NCI-H2227 treated with DMSO at 0.1 percent for 48 hours (cell line): ENCODE measurements around the gene GATAD2B.

ENCODE experiments used
- DNase-seq: peaks from one replicate; lab custom pipeline; 2025; lab: John Stamatoyannopoulos, UW

Gene GATAD2B

DNA sequence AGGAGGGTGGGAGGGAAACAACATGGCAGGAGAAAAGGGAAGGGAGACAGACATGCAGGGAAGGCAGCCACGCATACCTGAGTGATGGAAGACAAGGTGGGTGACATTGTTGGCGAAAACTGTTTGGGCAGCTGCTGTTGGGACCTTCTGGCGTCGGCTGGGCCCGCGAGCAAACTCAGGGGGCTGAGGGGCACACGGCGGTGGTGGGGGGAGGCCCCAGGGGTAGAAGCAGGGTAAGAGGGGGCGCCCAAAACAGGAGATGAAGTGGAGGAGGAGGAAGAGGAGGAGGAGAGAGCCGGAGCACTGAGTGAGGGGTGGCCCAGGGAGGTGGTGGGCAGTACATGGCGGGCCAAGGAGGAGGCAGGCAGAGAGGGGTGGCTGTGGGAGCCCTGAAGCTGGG is 28.4 kb upstream of the GATAD2B start:
- no peak for DNase-seq

DNA sequence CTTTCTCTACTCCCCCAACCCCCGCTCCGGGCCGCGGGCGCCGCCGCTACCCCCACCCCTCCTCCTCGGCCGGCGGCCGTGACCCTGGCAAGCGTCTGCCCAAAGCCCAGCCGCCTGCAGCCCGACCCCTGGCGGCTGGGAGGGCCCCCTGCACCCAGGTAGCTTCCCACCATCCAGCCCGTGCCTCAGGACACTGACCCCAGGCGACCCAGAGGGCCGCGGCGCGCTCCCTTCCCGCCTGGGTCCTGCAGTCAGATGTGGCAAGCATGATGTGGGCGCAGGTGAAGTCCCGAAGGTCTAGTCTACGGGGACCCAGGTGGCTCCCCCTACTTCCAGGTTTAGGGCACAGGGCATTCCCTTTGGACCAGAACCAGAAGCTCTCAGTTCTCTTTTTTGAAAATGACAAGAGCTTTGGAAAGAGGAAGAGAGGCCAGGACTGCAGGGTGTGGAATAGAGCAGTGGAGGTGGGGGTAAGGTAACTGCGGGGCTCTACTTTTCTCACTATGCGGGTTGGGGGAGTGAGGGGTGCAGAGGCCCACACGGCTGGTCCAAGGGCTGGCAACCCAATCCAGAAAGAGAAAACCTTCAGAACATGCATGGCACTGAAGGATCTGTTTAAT is 24.0 kb upstream of the GATAD2B start, which contains the start of gene DENND4B:
Gene DENND4B, minus strand, starts transcription at position 97 of the 620 bp plus-strand sequence. CDS start 2,344 bp downstream, outside the sequence.
- peak; percentile 74 for DNase-seq

DNA sequence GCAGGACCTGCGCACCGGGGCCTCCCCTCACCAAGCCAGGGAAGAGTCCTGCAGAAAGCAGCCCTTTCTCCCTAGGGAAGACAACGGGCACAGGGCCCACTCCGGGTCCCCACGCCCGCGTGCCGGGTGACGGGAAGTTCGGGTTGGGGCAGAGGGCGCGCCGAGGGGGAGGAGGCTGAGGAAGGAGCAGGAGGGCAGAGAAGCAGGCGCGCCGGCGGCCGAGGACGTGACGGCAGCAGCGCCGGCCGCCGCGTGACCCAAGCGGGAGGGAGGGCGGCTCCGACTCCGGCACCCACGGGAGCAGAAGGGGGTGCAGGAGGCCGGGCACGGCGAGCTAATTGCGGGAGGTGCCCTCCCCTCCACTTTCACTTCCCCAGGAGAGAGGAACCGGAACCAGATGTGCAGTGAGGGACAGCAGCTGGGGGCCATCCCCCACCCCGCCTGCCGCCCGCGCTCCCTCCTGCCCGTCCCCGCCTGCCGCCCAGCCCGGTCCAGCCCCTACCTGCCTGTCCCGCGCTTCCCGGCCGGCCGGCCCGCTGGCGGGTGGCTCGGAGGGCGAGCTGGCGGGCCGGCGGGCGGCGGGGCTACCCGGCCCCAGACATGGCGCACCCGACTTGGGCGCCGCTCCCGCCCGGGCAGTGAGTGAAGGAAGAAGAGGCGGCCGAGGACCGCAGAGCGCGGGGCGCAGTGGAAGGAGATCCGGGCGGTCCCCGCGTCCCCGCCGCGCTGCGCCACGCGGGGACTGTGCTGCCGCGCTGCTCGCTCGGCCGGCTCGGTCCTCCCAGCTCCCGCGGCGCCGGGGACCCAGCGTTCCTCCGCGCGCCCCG is 23.2 kb upstream of the GATAD2B start:
- peak; percentile 22 for DNase-seq

DNA sequence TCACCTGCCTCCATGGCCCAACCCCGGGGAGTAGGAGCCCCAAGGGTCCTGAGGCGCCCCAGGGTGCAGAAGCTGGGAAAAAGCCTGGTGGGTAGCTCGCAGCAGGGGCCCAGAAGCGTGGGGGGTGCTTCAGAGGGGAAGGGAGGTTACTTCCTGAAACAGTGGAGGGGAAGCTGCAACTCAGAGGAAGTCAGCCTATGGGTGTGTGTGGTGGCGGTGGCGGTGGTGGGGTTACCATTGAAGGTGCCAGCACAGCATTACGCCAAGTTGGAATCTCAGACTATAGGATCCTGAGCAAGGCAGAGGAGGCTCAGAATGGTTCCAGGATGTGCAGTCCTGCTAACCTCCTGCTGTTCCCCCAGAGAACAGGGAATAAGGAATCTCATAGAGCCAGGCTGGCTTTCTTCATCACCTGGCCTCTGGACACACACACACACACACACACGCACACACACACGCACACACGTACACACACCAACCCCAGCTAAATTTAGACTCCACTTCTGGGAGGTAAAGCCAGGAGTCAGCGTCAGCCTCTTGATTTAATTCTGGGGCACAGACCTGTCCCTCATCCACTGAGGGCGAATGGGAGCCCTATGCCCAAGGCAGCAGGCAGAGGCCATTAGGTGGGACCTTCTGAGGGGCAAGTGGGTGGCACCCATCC is 22.5 kb upstream of the GATAD2B start:
- DNase-seq, result peak; percentile 27

DNA sequence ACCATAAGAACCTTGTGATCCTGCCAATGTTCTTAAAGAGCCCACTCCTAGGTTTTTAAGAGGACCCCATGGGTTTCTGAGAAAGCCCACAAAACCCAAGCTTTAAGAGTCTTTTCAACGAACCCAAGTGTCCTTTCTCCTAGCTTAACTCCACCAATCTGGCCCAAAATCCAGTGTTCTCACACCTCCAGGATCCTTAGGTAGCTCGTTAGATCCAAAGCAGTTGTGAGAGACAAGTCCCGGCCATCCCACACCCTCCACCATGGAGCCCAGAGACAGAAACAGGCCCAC is 22.0 kb upstream of the GATAD2B start:
- DNase-seq, result no peak

DNA sequence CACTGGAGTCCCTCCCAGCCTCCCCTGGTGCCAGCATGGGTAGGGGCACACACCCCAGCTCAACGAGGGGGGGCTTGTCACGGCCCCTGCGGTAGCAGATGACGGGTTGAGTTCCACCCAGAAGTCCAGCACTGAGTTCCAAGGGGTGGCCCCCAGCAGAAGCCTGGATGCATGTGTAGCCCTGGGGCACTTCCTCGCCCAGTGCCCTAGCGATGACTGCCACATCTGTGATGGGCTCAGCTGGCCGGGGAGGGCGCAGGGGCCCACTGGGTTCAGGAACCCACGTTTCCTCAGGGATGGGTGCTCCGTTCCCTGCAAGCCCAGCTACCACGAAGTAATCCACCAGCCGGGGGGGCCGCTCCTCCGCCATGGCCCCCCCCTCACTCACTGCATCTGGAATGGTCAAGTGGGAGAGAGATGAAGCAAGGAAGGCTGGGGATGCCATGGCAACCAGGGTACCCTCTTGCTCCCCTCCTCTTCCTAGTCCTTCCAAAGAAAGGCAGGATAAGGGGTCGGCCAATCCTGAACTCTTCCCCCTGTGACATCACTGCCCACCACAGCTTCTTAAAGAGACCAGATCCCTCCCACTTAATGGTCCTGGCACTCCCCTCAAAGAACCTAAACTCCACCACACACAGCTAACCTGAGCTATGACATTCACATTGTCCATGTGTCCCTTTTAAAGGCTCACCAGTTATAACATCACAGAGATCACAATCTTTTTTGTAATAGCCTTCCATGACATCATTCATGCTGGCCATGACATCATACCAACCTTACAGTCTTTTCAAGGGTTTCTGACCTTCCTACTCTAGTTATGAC is 21.4 kb upstream of the GATAD2B start:
- DNase-seq, result no peak

DNA sequence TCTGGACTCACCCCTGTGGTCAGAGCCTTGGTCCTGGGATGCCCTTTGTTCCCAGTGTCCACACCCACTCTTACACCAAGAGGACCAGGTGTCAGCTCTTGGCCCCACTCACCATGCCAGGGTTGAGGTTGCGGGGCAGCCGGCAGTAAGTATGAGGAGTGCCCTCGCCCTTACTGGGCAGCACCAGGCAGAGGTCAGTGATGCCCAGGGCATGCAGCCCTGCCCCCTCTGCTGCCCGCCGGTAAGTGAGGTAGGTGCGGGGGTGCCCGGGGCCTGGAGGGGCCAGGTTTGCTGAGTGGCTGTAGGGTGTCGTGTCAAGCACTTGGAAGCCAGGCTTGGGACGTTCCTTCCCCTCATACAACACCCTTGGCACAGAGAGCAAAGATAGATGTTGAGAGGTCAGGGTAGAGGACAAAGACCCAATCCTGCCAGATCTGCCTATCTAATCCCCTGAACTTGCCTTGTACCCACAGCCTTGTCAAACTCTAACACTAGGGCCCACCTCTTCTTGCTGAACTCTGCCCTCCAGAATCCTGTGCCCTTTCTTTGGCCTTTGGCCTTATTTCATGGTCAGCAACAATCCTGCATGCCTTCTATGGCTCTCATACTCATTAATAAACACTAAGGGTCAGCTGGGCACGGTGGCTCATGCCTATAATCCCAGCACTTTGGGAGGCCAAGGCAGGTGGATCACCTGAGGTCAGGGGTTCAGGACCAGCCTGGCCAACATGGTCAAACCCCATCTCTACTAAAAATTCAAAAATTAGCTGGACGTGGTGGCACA is 20.2 kb upstream of the GATAD2B start:
- DNase-seq, result no peak

DNA sequence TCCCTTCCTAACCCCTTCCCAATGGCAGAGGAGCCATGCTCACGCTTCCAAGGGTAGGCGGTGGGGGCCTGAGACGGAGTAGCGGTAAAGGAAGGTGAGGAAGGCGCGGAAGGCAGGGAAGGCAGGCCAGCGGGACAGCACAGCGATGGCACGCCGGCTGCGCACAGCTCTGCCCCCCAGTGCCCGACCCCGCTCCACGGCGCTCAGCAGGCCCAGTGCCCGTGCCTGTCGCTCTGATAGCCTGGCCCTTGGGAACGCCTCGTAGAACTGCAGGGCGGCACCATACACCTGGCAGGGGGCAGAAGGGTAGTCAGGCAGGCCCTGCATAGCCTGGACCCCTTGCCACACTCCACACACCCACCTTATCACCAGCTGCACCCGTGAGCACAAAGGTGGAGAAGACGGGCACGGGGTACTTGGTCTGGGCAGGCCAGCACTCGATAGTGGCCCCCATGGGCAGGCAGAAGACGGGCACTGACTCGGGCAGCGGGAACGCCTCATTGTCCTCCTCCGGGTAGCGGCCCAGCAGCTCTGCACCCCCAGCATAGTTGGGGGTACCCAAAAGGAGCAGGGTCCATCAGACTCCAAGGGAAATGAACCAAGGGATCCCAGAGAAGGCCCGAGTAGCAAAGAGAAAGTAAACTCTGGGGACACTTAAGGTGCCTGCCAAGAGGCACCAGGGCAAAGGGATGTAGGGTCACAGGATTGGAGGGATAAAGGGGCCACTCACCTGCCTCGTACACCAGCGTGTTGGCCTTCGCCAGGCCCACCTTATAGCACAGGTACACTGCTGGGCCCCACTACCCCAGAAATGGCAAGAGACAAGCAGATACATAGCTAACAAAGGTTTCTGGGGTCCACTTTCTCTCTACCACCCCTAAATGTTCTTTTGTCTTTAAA is 19.3 kb upstream of the GATAD2B start:
- DNase-seq, result no peak

DNA sequence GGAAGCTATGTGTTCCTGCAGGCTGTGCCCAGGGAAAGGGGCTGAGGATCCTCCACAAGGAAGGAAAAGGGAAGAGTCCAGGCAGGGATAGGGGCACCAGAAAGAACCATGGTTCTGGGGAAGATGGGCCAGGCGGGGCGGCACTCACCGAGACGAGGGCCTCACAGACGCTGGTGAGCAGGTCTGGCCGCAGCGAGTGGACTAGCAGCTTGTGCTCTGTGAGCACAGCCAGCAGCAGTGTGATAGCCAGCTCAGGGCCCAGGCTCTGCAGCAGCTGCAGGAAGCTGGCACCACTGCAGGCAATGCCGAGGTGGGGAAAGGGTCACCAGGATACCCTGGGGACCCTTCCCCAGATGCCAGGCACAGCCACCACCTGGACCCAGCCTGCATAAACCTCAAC is 18.0 kb upstream of the GATAD2B start:
- no peak for DNase-seq

DNA sequence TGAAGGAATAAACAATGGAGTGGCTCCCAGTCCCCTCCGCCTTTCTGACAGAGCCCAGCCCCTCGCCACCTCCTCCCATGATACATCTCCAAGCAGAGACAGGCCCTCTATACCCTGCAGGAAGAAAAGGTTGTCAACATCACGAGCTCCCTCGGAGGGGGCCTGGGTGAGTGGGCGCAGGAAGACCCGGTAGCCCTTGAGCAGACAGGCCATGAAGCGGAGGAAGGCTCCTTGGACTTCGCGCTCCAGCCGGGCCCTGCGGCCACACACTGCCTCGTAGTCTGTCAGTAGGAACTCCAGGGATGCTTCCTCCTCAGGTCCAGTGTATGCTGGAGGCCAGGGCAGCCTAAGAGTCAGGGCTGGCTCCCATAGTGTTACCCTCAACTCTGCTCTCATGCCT is 16.7 kb upstream of the GATAD2B start:
- DNase-seq, result no peak

DNA sequence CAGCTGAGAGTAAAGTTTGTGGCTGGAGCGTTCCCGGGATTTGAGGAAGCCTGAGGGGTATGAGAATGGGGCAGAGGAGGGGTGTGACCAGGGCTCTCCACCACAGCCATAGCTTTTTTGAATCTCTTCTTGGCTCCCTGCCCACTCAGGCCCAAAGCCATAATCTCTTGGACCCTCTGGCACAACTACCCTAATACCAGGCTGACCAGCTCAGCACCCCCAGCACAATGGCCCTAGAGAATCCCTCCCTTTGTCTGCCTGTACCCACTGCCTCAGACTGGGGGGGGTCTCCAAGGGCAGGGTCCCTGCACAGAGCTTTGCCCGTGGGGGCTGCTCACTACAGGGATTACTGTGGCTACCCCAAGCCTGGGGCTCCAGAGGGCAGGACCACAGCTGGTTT is 16.2 kb upstream of the GATAD2B start:
- DNase-seq, result no peak

DNA sequence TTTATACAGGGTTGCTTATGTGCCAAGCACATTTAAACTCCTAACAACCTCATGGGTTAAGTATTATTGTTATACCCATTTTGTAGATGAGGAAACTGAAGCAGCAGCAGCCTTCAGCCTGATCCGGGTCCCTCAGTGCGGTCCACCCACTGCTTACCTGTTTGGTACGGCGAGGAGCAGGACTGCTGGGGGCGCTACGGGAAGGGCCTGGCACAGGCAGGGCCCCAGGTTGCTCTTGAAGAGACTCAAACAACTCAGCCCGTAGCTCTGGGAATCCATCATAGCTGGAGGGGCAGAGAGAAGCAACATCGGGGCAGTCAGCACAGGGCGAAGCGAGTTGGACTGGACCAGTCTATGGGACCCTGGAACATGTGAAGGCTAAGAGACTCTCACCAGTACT is 14.6 kb upstream of the GATAD2B start:
- DNase-seq, result no peak

DNA sequence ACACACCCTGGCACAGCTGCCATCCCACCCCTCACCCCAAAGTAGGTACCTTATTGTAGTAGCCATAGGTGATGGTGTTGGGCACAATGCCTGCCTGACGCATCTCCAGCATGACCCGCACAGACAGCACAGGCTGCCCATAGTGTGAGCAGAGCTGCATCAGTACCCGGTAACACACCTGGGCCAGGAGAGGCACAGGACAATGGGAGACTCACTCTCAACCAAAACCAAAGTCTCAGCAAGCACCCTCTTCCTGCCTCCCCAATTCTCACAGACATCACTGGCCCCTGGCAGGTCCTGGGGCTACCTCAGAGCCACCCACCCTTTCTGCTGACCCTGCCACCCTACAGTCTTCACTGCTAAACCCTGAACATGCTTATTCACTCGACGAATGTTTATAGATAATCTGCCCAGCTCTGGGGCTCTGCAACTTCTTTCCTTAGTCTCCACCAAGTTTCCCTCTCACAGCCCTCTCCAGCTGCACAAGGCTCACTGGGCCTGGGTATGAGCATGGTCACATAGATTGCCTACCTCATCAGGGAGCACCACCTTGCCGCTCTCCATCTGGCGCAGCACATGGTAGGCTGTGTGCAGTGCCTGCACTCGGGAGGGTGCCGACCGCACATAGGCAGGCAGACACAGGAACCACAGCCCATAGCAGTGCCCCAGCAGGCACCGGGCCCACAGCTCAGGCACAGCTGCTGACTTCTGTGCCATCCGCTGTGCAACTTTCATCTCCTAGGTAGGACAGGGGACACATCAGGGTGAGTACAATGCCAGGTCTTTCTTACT is 13.4 kb upstream of the GATAD2B start:
- no peak for DNase-seq

DNA sequence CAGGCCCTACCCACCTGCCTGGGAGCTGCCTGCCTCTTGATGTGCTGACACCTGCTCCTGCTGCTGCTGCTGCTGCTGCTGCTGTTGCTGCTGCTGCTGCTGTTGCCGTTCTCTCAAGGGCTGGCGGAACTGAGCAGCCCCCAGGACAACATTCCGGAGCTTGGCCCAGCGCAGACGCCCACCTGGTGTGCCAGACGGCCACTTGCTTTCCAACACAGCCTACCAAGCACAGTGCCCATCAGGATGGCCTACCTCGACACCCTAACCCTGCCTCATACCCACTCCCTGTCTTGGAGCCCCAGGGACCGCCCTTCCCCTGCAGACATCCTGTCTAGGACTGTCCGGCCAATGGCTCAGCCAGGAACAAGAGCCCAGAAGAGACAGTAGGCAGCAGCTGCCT is 12.0 kb upstream of the GATAD2B start:
- no peak for DNase-seq

DNA sequence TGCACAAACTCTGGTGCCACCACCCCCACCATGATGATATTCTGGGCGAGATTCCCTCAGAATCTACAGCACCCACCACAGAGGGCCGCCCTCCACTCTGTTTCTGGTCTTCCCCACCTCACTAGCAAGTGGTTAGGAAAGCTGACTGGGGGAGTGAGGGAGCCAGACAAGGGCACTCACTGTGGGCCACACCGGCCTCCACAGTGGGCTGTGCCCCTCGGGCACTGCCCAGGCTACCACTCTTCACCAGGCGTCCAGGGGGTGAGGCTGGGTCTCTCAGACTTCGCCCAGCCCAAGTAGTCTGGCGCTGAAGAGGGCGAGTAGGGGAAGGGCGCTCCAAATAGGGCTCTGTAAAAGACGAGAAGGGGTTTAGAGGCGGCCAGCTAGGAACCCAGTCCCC is 11.2 kb upstream of the GATAD2B start:
- DNase-seq, result no peak

DNA sequence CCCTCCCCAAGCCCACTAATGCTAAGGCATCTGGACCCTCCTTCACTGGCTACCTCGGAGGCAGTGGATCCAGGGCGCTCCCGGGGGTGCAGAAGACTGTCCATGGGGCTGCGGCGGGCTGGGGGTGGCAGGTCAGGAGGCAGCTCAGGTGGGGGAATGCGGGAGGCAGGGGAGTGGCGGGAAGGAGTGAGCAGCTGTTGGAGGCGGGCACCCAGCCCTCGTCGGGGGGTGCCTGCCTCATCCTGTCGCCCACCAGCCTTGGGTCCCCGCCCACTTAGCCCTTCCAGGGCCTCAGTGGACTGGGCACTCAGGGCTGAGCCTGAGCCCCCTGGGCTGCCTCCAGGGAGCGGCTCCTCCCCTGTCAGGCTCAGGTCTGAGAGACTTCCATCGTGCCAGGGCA is 10.7 kb upstream of the GATAD2B start:
- DNase-seq, result no peak

DNA sequence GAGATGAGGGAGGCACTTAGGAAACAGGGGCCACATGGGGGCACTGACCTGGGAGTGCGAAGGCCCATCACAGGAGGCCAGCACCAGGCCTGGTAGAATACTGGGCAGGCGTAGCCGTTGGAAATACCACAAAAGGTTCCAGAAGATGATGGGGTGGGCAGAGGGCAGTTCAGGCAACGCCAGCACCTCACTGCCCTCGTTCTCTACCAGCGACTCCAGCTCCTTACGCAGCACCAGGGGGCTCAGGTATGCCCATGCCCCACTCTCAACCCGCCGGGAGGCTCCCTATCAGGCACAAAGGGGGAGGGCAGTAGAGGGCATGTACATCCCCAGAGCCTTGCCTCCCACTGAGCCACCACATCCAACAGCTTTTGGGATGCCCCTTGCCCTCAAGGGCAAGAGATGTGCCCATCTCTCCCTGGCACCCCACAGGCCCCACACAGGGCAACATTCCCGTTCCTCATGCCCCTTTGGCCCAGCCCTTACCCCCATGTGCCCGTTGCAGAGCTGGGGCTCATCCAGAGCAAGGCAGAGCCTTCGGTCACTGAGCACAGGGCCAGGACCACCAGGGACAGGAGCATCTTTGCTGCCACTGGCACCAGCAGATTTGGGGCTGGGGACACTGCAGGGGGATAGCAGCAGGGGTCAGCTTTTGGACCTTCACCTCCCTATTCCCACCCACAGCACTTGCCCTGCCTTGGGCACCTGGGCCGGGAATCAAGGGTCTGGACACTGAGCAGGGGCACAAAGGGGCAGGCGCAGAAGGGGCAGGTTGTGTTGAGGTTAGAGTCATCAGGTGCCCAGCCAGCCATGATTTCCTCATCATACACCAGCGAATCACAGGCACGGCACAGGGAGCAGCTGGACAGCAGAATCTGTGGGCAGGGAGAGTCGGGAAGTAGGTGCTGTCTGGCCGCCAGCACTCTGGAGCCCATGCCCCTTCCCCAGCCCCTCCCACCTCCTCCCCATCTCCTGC is 9.7 kb upstream of the GATAD2B start:
- no peak for DNase-seq
